IPS DF 19.7 (cell line): ENCODE measurements around the gene GRM7.

Experiments used
- DNase-seq: peaks from one replicate; pipeline ENCODE4 v3.0.0-alpha.2; 2013; ENCODE audit warnings: low read depth, low spot score

Gene GRM7

GRCh38 chr3:7238565-7239295, 377.8 kb downstream of the GRM7 start:
- DNase-seq, result no peak

GRCh38 chr3:7241584-7242302, 380.8 kb downstream of the GRM7 start:
- no peak for DNase-seq

- no peak for DNase-seq
Observed at GRCh38 chr3:7242303-7242635, 381.4 kb downstream of the GRM7 start.

- DNase-seq, result no peak
Observed at GRCh38 chr3:7249493-7250076, 388.7 kb downstream of the GRM7 start.

- DNase-seq, result no peak
Observed at GRCh38 chr3:7254251-7254650, 393.3 kb downstream of the GRM7 start.

GRCh38 chr3:7260975-7261374, 400.1 kb downstream of the GRM7 start:
- DNase-seq, result peak; percentile 1

GRCh38 chr3:7263347-7264195, 402.7 kb downstream of the GRM7 start:
- no peak for DNase-seq

GRCh38 chr3:7264196-7264526, 403.2 kb downstream of the GRM7 start:
- DNase-seq, result no peak

- no peak for DNase-seq
Observed at GRCh38 chr3:7265736-7266135, 404.8 kb downstream of the GRM7 start.

GRCh38 chr3:7266551-7266950, 405.6 kb downstream of the GRM7 start:
- DNase-seq, result no peak

- DNase-seq, result no peak
Observed at GRCh38 chr3:7270731-7271130, 409.8 kb downstream of the GRM7 start.

- DNase-seq, result no peak
Observed at GRCh38 chr3:7271631-7272030, 410.7 kb downstream of the GRM7 start.

- DNase-seq, result no peak
Observed at GRCh38 chr3:7272203-7272602, 411.3 kb downstream of the GRM7 start.

GRCh38 chr3:7275396-7275795, 414.5 kb downstream of the GRM7 start:
- DNase-seq, result no peak

- no peak for DNase-seq
Observed at GRCh38 chr3:7280318-7280717, 419.4 kb downstream of the GRM7 start.

- no peak for DNase-seq
Observed at GRCh38 chr3:7282988-7283387, 422.1 kb downstream of the GRM7 start.

GRCh38 chr3:7285505-7285904, 424.6 kb downstream of the GRM7 start:
- DNase-seq, result no peak

GRCh38 chr3:7288133-7288532, 427.2 kb downstream of the GRM7 start:
- no peak for DNase-seq

- DNase-seq, result no peak
Observed at GRCh38 chr3:7289121-7289520, 428.2 kb downstream of the GRM7 start.

- no peak for DNase-seq
Observed at GRCh38 chr3:7290077-7290825, 429.3 kb downstream of the GRM7 start.

- no peak for DNase-seq
Observed at GRCh38 chr3:7292362-7292761, 431.4 kb downstream of the GRM7 start.

- DNase-seq, result no peak
Observed at GRCh38 chr3:7293286-7293685, 432.4 kb downstream of the GRM7 start.
